ENCODE measurements around the gene SLC12A4.

GRCh38 chr16:67909056-67909742 is 59.2 kb downstream of the SLC12A4 start:
- TF ChIP-seq BHLHE40 (IDR thresholded peaks at IDR 0.05; ENCODE audit: low read length) (no peak), EZH2 (conservative IDR thresholded peaks at IDR 0.05; ENCODE audit: low read depth, low read length) (no peak), JDP2 (CRISPR knock-in tag; IDR thresholded peaks at IDR 0.05; ENCODE audit: borderline replicate concordance) (no peak), TRIM24 (CRISPR knock-in tag; IDR thresholded peaks at IDR 0.05) (no peak), ZNF256 (CRISPR knock-in tag; conservative IDR thresholded peaks at IDR 0.05) (no peak), PHF20 (CRISPR knock-in tag; IDR thresholded peaks at IDR 0.05) (no peak), TAF1 (CRISPR knock-in tag; IDR thresholded peaks at IDR 0.05) (no peak), HDAC6 (IDR thresholded peaks at IDR 0.05; ENCODE audit: low read depth, low read length) (no peak), ZNF646 (CRISPR knock-in tag; IDR thresholded peaks at IDR 0.05) (no peak), ZNF44 (CRISPR knock-in tag; IDR thresholded peaks at IDR 0.05) (no peak), HES4 (CRISPR knock-in tag; IDR thresholded peaks at IDR 0.05; ENCODE audit: borderline replicate concordance) (no peak), CERS6 (CRISPR knock-in tag; IDR thresholded peaks at IDR 0.05) (no peak), ZZZ3 (CRISPR knock-in tag; IDR thresholded peaks at IDR 0.05; ENCODE audit: borderline replicate concordance) (no peak), ZSCAN9 (CRISPR knock-in tag; IDR thresholded peaks at IDR 0.05; ENCODE audit: borderline replicate concordance) (no peak)
